HG03097 (cell line): ENCODE results near the gene ZSCAN12.

Experiments used
- ATAC-seq: cut with Tn5 transposase; IDR thresholded peaks from one replicate; pipeline ENCODE4 v1.9.1; 2021; ENCODE audit not compliant: unreplicated experiment, low FRiP score

ZSCAN12 gene

DNA sequence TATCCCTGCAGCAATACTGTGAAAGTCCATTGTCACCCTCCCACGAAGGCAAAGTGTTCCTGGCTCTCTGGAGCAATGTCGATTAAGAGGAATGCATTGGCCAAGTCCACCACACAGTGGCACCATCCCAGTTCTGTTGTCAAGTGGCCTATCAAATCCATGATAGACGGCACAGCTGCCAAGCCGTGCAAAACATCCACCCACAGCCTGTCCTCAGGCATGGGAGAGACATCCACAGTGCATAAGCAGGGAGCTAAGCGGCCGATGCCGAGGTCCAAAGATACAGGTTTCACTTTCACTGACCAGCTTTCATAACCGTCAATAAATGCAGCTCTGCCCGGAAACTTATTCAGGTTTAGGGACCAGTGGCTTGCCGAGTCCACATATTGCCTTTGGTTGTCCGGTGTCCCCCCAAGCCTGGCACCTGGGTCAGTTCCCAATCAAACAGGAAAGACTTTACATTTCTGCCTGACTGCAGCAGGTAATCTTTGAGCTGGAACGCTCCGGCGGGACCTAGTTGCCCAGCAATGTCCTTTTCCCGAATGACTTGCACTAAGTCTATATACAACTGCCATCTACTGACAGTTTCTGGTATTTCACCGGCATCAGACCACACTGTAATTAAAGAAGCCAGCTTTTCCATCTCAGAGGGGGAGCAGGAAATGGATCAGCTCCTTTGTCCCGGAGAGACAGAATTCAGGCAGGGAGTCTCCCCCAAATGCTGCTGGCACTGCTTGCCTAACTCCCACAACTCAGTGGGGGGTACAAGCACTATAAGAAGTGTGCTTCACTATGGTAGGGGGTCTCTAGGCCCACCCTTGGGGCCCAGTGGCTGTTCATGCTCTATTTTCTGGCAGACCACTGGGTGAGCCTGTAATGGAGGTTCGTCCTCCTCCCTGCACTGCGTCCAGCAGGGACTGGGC is 43.5 kb downstream of the ZSCAN12 start:
- ATAC-seq, result peak; percentile 69

DNA sequence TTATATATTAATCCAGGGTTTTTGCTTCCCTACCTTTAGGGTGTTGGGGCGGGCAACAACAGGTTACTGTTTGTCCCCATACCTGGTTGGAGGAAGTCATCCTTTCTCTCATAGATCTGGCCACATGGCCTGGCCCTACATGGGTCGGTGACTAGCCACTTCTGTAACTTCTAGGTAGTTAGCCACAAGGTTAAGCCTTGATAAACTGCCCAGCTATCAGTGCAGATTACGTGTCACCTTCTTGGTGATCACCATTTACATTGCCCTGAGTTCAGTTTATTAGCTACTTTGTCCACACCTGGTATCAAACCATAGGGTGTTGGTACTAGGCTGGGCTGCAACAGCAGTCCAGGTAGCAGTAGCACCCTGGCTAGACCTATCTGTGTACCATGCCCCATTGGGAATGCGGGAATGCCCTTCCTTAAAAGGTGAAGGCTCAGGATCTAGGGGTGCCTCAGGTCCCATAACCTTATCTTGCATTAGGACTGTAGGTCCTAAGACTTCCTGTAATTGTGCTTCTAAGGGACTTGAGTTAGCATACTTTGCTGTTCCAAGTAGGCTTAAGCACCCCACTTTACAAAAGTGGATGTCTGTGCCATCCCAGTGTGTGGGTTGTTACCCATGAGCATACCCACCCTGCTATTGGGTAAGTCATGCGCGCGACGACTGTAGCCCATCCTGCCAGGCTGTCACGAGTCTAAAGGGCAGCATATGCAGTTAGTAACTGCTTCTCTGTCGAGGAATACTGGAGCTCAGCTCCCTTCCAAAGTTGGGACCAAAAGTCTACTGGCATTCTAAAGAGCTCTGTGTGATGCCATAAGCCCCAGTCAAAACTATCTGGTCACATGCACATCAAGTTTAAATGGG is 44.6 kb downstream of the ZSCAN12 start:
- ATAC-seq, result no peak

DNA sequence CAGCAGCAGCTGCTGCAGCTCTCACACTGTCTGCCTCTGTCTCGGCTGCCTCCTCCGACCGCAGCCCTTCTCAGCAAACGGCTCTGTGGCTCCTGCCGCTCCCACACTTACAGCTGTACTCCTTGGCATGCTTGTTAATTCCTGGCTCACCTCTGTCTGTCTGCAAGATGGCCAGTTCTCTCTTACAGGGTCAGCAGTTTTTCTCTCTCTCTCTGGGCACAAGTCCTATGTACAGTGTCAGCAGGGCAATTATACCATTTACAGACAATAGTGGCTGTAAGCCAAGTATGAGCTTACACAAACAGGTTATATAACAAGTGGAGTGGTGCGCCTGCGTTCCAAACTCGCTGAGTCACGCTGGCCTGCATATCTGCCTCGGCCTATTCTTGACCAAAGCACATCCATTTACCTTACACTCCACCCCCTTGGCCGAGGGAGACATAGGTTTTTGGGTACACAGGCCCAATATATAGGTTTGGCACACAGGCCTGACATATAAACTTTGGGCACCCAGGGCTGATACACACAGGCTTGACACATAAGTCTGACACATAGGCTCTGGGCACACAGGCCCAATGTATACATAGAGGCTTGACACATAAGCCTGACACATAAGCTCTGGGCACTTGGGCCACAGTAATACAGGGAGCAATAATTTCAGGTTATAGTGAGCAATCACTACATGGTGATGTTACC is 45.4 kb downstream of the ZSCAN12 start:
- ATAC-seq, result no peak

DNA sequence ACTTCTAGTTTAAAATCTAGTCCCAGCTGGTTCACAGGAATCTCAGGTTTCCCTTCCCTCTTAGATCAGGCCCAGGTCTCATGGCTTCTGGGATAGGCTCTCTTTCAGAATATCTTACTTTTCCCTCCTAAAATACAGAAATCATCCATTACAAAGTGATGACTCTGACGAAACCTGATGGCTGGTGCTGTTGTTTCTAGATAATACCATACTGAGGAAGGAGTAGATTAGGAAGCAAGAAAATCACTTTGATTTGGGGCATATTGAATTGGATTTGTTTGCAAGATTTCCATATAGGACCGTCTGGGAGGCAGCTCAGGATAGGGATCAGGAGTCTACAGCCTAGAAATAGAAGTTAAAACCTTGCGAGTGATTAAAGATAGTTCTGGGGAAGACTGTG is 46.2 kb downstream of the ZSCAN12 start:
- ATAC-seq, result no peak

DNA sequence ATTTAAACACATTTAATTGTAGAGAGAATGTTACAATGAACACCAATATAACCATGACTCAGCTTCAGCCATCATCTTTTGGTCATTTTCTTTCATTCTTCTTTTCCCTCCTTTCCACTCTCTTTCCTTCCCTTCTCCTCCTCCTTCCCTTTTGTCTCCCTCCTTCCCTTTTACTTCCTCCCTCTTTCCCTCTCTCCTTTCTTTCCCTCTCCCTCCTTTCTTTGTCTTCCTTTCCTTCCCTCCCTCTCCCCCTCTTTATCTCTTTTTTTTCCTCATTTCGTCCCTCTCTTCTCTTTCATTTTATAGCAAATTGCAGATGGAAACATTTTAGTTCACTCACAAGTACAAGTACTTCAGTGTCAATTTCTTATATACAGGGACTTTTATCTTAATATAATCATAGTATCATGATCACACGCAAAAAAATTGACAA is 48.0 kb downstream of the ZSCAN12 start:
- no peak for ATAC-seq

DNA sequence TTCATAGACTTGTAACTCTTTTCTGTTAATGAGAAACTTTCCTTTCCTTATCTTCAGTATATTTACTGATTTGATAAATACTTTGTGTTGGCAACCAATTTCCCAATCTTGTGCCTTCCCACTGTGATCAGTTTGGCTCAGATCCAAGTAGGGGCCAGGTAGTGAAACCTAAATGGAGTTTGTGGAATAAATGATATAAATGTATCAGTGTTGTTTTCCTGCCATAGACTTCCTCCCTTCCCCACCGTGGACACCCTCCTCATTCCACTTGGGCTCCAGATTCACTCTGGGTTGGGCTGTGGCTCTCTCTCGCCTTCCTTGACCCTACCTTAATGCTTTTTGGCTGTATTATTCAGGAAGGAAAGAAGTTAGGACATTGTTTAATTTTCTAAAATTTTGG is 48.5 kb downstream of the ZSCAN12 start:
- ATAC-seq, result no peak

DNA sequence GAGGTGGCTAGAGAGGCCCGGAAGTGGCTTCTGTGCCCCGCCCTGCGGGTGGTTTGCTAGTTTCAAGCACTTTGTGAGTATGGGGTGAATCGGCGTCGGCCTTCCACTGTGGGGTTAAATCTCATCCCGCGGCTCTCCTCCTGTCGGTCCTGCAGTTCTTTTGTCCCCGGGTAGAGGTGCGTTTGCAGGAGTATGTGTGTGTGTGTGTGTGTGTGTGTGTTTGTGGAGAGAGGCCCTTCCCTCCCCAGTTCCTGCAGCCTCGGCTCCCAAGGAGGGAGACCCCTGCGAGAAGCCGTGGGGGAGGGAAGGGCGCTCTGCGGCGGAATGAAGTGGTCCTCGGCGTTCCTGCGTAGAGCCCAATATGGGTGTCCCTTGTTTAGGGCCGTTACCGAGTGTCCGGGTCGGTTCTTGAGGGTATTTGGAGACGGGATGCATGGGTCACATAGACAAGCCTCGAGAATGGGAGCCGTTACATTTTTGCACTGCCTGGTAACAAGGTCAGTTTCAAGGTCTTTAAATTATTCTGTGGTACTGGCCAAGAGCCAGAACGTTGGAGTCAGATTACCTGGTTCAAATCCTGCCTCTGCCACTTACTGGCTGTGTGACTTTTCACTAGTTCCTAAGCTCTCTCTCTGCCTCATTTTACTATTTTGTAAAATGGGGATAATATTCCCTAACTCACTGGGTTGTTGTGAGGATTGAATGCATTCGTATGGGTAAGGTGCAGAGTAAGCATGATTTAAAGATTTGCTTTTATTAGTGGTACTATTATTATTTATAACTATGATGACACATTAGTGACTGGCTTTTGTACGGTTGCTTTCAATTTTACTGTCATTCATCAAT is 49.4 kb downstream of the ZSCAN12 start, which contains the start of gene ZKSCAN3:
Gene ZKSCAN3, plus strand, starts transcription at position 56 of the 846 bp plus-strand sequence. CDS start 9,640 bp downstream, outside the sequence.
- ATAC-seq, result peak; percentile 90

DNA sequence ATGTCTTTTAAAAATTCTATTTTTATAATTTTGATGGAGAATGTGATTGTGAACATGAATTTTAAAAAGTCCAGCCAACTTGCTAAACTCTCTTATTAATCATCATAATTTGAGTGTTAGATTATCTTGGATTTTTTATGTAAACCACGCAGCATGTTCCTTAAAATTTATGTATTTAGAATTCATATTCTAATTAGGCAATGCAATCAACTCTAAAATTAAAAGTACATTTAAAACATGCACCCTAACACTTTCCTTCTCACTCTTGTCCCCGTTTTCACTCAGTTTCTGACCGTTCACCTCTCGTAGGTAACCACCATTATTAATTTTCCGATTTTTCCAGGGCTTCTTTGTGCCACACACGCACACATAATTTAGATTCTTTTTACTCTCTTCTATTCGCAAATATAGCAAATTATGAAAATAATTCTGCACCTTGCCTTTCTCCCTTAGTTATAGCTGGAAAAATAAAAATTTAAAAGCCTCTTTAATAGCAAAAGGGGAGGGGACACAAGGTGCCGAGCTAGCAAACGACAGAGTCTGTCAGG is 50.1 kb downstream of the ZSCAN12 start:
- ATAC-seq, result peak; percentile 15

DNA sequence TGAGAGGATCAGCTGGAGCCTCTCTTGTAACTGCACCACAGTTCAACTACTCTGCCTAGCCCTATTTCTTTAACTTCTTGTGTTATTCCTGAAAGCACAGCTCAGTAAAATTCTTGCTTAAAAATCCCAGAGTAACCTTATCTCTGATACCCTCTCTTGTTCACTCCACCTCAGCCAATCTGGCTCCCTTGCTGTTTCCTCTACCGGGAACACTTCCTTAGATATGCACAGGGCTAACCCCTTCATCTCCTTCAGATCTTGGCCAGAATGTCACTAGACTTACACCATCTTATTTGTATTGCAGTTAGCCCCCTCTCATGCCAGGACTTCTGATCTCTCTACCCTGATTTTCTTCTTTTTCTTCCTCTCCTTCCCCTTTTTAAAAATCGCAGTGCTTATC is 52.4 kb downstream of the ZSCAN12 start:
- ATAC-seq, result no peak

DNA sequence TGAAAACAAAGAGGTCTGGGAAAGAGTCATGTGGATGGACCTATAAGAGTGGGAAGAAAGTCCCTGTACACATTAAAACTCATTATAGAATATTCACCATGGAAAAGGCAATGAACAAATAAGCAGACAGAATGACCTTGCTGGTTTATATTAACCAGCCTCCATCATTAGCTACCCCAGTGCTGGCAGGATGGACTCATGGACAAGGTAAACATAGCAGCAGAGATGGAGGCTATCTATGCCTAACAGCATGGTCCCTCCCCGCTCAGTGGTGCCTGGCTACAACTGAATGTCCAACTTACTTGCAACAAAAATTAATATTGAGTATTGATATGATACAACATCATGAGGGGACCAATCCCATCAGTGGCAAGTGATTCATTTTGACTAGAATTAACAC is 54.3 kb downstream of the ZSCAN12 start:
- no peak for ATAC-seq

DNA sequence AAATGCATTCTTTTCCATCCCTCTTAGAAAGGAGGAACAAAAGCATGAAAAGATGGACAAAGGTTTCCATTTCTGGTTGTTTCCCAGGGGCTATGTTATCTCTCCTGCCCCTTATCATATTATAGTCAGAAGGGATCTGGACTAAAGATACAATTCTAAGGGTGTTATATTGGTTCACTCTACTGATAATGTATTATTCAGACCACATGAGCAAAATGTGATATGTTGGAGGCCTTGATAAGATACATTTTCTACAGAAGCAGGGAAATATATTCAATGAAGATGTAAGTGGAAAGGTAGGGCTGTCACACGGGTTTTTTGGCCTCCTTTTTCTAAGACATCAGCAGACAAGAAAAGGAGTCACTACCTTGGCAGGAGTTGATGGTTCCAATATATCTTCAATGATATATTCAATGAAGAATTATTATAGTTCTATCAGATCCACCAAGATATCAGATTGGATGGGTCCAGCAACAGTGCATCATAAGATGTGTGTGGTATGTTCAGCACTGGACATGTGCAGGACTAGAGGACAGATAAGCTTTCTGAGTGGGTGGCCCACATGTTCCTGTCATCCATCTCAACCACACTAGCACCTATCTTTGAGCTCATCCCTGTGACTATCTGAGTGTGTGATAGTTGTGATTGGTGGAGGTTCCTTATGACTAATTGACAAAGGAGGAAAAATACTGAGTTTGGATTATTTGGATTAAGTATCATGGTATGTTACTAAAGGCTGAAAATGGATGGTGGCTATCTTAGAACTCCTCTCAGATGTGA is 55.5 kb downstream of the ZSCAN12 start:
- ATAC-seq, result no peak

DNA sequence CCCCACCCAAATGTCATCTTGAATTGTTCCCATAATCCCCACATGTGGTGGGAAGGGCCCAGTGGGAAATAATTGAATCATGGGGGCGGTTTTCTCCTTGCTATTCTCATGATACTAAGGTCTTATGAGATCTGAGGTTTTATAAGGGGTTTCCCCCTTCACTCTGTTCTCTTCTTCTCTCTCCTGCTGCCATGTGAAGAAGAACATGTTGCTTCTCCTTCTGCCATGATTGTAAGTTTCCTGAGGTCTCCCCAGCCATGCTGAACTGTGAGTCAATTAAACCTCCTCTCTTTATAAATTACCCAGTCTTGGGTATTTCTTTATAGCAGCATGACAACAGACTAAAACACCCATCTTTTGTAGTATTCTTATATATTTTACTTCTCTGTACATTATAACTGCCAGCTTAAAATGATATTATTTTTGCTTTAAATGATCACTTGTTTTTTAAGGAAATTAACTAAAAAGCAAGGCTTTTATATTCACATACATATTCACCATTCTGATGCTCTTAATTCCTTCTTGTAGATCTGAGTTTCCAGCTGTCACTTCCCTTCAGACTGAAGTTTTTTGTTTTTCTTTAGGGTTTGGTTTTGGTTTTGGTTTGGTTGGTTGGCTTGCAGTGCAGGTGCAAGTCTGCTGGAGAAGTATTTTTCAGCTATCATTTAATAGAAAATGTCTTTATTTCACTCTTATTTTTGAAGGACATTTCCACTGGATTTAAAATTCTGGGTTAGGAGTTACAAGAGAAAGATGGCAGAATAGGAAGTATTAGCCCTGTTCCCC is 59.0 kb downstream of the ZSCAN12 start:
- no peak for ATAC-seq

DNA sequence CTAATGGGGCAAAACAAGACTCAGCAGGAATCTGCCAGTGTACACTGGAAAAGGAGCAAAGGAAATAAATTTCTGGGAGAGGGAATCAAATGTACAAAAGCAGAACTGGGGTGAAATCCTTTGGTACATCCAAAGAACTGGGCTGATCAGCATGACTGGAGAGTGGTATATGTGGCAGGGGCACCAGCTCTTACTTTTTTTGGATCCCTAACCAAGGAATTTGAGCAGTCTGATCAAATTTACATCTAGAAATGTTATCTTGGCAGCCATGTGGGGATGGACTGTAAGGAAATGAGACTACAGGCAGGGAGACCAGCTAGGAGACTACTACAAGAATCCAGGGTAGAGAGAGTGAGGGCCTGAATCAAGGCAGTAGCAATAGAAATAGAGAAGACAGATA is 62.4 kb downstream of the ZSCAN12 start:
- no peak for ATAC-seq

DNA sequence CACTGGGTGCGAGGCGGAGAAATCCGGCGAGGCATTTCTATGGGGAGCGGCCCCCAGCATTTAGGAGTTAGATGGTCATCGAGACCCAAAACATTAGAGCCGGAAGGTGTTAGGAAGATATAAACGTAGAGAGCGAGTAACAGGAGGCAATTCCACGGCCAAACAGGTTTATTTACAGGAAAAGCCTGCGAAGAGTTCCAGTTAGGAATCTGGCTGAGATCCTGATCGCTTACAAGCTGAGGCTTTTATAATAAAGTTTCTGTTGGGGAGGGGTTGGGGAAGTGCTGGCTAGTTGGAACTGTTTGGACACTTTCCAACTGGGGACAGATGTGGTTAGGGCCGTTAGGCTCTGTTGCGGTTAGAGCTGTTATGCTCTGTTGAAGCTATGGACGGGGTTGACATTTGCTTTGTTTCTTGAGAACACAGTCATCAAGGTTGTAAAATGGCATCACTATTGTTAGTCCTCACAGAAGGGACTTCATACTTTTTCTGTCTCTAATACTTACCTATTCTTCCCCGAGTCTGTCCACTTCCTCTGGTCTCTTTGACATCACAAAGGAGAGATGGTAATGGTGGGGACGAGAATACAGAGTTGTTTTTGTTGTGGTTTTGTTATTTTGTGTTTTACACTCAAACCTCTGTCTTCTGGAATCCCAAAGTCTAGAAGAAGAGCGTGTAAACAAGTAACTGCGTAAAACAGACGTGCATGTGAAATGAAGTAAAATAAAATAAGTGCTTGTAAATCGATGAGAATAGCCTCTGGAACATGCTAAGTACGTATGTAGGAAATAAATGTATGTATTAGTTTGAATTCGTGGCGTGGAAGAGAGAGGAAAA is 63.0 kb downstream of the ZSCAN12 start:
- peak; percentile 34 for ATAC-seq

DNA sequence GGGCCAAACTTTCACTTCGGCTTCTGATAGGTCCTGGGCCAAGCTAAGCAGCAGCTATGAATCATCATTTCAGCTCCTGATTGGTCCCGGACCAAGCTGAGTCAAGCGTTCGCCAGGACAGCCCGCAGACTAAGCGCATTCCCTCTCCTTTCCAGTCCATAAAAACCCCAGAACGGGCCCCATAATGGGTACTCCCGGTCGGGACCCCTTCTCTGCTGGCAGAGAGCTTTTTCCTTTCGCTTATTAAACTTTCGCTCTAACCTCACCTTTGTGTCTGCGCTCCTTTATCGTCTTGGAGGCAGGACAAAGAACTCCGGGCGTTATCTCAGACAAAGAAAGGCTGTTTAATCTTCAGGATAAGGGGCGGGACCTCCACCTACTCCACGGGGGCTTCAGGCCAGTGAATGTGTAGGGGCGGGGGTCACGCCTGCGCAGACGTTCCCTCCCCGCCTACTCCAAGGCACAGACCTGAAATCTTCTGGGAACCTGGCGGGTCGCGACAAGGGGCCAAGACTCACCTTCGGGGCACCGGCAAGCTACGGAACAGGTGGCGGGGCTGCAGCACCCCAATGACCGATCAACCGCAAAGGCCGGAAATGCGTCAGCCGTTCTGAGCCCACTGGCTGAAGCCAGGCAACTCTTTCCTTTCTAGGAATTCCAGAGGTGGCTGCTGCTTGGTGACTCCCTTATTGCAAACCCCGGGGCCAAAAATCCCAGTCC is 63.8 kb downstream of the ZSCAN12 start, which contains the start of gene ZSCAN31:
Gene ZSCAN31, minus strand, starts transcription at position 585 of the 720 bp plus-strand sequence. CDS start 6,465 bp downstream, outside the sequence.
- ATAC-seq, result peak; percentile 71

DNA sequence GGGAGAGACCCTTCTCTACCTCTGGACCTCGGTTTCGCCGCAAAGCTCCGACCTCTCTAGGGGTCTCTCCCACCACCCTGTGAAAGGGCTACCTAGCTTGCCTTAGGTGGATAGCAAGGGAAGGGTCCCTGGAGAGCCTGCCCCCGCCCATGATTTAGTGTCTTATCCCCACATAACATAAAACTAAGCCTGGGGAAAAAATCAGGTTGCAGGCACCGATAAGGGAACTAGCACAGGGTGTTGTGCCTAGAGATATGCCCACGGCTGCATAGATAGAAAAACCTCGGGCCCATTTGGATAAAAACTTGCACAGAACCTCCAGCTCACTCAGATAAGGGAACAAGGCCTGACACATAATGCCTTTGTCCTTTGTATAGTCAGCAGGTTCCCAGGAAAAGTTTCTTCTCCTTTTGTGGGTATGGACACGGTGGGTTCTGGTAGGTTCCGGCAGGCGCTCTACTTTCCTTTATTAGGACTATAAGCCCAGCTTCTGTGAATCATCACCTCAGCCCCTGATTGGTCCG is 64.4 kb downstream of the ZSCAN12 start:
- ATAC-seq, result no peak
